IPS-20b (cell line): Measurements from ENCODE around the gene EFHC2.
A peak's percentile ranks its signal among the peaks of the same experiment; 100 is the strongest.

Experiments used
- H3K27ac ChIP-seq: one replicate; pipeline ENCODE4 v1.5.1; 2013; ENCODE audit warnings: low read length
- H3K27me3 ChIP-seq: 2 replicates; pipeline ENCODE4 v1.6.1; 2013; ENCODE audit warnings: mild to moderate bottlenecking, low read length, inconsistent platforms; ENCODE audit not compliant: insufficient read depth
- H3K36me3 ChIP-seq: 2 replicates; pipeline ENCODE4 v1.6.1; 2013; ENCODE audit warnings: low read depth, mild to moderate bottlenecking, inconsistent platforms, low read length, moderate library complexity; ENCODE audit not compliant: insufficient read depth
- H3K4me1 ChIP-seq: 2 replicates; pipeline ENCODE4 v1.6.1; 2013; ENCODE audit warnings: mild to moderate bottlenecking, control low read depth, inconsistent platforms, low read length, moderate library complexity; ENCODE audit not compliant: insufficient read depth
- H3K4me3 ChIP-seq: 2 replicates; pipeline ENCODE4 v1.5.1; 2013; ENCODE audit warnings: mild to moderate bottlenecking, low read length, inconsistent platforms
- H3K9ac ChIP-seq: 2 replicates; pipeline ENCODE4 v1.6.1; 2013; ENCODE audit warnings: low read depth, mild to moderate bottlenecking, inconsistent platforms, low read length, moderate library complexity
- H3K9me3 ChIP-seq: 2 replicates; pipeline ENCODE4 v1.6.1; 2013; ENCODE audit warnings: mild to moderate bottlenecking, low read depth, low read length, inconsistent platforms; ENCODE audit not compliant: insufficient read depth

The EFHC2 gene

DNA sequence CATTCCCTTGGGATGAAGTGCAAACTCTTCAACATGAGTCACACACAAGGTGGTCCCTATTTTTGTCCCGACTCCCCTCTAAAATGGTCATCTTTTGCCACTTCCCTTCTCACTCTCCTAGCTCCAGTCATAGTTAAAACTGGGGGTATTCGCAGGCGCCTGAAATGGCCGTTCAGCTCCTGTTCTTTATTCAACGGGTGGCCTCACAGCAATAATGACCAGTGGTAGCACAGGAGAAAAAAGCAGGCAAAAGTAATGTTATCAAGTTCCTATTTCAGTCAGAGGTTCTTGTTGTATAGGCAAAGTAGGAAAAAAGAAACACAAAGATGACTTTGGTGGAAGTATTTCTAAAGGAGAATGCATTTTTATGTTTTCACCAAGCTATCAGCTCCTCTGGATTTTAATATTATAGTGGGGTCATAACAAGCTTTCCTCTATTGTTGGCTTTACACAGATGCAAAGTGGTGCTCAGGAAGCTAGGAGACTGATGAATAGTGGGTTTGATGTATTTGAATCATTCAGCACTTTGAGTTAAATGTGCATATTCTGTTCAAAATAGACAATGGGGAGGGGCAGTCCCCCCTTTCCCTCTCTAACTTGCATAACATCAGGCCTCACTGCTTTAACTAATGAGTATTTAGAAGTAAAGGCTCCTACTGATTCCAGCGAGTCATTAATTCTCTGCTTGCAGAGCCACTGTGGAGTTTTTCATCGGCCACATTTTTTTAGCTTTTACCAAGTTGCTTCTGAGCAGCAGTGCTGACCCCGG is 199.1 kb downstream of the EFHC2 start:
- no peaks in the 10 kb centered on the region for H3K36me3 ChIP-seq
- H3K4me3 ChIP-seq = peak overlapping the region; percentile 26; the same call in 1 of the 2 replicates
- H3K27ac ChIP-seq = no peak overlapping the region
- peaks cover under 1% of the 10 kb centered on the region; the same call in 1 of the 2 replicates for H3K9me3 ChIP-seq
- no peaks in the 10 kb centered on the region for H3K27me3 ChIP-seq
- peak overlapping the region; percentile 58; the same call in 1 of the 2 replicates for H3K9ac ChIP-seq
- peaks cover 30% of the 10 kb centered on the region; the same call in 1 of the 2 replicates for H3K4me1 ChIP-seq

DNA sequence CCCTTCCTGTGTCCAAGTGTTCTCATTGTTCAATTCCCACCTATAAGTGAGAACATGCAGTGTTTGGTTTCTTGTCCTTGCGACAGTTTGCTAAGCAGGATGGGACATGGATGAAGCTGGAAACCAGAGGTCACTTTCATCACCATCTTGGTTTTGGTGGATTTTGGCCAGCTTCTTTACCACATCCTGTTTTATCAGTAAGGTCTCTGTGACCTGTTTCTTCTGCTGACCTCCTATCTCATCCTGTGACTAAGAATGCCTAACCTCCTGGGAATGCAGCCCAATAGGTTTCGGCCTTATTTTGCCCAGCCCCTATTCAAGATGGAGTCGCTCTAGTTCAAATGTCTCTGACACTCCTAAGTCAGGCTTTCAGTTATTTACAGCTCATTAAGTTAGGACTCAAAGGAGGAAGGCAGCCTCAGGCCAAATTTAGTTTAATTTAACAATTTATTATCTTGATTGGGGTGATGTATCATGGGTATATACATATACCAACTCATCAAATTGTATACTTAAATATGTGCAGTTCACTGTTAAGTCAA is 200.3 kb downstream of the EFHC2 start:
- Histone ChIP-seq H3K27me3 (no peaks in the 10 kb centered on the region), H3K9ac (no peak overlapping the region), H3K9me3 (peaks cover 6% of the 10 kb centered on the region; the same call in 1 of the 2 replicates), H3K4me3 (no peak overlapping the region), H3K27ac (no peak overlapping the region), H3K4me1 (peaks cover 30% of the 10 kb centered on the region; the same call in 1 of the 2 replicates), H3K36me3 (no peaks in the 10 kb centered on the region)

DNA sequence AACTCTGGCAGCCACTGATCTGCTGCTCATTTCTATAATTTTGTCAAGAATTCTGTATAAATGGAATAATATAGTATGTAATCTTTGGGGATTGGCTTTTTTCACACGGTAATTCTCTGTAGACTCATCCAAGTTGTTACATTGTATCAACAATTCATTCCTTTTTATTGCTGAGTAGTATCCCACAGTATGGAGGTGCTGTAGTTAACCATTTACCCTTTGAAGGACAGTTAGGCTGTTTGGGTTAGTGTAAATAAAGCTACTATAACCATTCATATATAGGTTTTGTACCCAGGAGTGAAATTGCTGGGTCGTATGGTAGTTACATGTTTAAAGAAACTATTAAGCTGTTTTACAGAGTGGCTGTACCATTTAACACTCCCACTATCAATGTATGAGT is 213.3 kb downstream of the EFHC2 start:
- Histone ChIP-seq H3K9me3 (no peaks in the 10 kb centered on the region), H3K4me3 (no peak overlapping the region)

DNA sequence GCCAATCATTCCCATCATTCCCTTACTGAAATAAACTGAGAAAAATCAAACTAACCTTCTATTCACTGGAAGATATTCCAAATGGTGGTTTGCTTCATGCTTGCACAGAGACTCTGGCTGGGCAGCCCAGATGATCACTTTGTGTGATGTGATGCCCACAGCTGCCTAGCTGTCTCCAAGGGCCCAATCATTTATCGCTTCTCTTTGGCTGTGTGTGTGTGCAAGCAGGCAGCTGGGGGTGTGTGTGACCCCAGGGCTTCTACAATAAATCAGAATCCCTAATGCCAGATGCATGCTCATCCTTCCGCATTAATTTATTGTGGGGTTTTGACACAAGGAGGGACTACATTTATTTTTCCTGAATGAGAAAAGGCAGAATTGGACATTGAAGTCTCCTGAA is 230.1 kb downstream of the EFHC2 start:
- no peaks in the 10 kb centered on the region for H3K4me1 ChIP-seq
- H3K4me3 ChIP-seq = no peak overlapping the region
- no peak overlapping the region for H3K9ac ChIP-seq
- H3K27me3 ChIP-seq = no peaks in the 10 kb centered on the region
- no peaks in the 10 kb centered on the region for H3K9me3 ChIP-seq
- H3K27ac ChIP-seq = no peak overlapping the region
- H3K36me3 ChIP-seq = no peaks in the 10 kb centered on the region

More for the DNA sequence above, 213.3 kb downstream of the EFHC2 start:
- no peaks in the 10 kb centered on the region for H3K4me1 ChIP-seq
- no peaks in the 10 kb centered on the region for H3K27me3 ChIP-seq
- no peak overlapping the region for H3K27ac ChIP-seq
- no peak overlapping the region for H3K9ac ChIP-seq
- no peaks in the 10 kb centered on the region for H3K36me3 ChIP-seq

DNA sequence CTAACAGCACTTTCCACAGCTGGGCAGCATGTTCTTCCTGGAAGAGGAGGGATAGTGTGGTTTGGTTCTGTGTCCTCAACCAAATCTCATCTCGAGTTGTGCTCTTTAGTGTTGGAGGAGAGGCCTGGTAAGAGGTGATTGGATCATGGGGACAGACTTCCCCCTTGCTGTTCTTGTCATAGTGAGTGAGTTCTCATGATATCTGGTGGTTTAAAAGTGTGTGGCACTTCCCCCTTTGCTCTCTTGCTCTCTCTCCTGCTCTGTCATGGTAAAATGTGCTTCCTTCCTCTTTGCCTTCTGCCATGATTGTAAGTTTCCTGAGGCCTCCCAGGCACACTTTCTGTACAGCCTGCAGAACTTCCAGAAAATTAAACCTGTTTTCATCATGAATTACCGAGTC is 236.6 kb downstream of the EFHC2 start:
- Histone ChIP-seq H3K4me1 (no peaks in the 10 kb centered on the region), H3K9me3 (no peaks in the 10 kb centered on the region), H3K4me3 (no peak overlapping the region), H3K27me3 (no peaks in the 10 kb centered on the region), H3K36me3 (no peaks in the 10 kb centered on the region), H3K27ac (no peak overlapping the region), H3K9ac (no peak overlapping the region)

DNA sequence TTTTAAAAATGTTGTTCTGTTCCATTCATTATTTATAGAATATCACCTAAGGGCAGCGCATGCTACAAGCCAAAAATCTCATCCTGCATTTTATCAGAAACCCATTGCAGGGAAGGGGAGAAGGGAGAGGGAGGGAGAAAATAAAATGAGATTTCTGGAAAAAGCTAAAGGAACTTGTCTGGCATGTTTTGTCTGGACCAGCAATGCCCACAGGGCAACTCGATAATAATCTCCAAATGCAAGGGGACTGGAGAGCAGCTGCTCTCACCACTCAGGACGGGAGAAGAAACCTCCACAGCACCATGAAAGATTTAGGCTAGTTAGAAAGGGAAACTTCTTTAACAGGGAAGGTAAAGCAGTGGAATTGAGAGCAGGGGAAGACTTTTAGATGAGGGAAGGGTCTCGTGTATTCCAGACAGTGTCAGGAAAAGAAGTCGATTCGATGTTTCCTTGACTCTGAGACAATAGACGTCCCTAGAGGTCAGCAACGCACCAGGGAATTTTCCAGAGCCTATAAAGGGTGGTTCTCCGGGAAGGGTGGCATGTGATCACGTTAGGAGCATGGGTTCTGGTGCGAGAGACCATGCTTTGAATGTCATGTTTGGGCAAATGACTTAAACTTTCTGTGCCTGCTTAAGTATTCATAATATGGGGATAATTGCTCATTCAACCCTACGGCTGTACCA is 238.1 kb downstream of the EFHC2 start:
- H3K9me3 ChIP-seq = no peaks in the 10 kb centered on the region
- no peak overlapping the region for H3K27ac ChIP-seq
- H3K4me3 ChIP-seq = no peak overlapping the region

DNA sequence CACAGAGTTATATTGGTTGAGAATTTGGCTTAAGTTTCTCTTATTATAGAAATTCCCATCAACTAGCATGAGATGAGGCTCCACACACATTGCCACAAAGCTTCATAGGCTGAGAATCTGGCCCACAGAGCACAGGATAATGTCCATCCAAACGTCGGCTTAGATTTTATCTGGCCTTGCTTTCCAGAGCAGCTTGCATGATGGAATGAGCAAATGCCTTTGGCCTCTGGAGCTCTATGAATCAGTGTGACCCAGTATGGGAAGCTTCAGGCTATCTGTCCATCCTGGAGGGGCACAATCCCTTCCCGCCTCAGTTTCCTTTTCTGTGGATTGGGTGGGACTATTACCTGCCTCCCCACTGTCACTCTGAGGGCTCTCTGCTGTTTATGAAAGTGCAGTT is 238.8 kb downstream of the EFHC2 start:
- H3K4me3 ChIP-seq = no peak overlapping the region
- H3K27me3 ChIP-seq = no peaks in the 10 kb centered on the region
- no peak overlapping the region for H3K27ac ChIP-seq
- no peak overlapping the region for H3K9ac ChIP-seq
- H3K36me3 ChIP-seq = no peaks in the 10 kb centered on the region
- no peaks in the 10 kb centered on the region for H3K9me3 ChIP-seq
- no peaks in the 10 kb centered on the region for H3K4me1 ChIP-seq

More for the DNA sequence above, 238.1 kb downstream of the EFHC2 start:
- H3K27me3 ChIP-seq = no peaks in the 10 kb centered on the region
- no peaks in the 10 kb centered on the region for H3K36me3 ChIP-seq
- no peak overlapping the region for H3K9ac ChIP-seq
- no peaks in the 10 kb centered on the region for H3K4me1 ChIP-seq

DNA sequence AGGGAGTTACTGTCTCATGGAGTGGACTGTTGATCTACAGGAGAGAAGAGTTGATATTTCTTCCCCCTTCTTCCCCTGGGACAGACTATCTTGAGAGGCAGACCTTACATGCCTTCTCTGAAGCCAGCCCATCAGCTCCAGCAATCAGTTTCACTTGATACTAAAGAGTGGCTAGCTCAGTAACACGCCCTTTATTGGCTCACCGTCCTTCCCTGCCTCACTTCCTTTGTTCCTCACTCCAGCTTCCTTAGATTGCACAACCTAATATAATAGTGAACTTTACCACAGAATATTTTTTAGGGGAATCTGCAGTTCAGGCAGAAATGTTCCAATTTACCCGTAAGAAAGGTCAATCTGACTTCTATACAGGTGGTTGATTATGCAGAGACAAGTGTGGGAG is 242.2 kb downstream of the EFHC2 start:
- Histone ChIP-seq H3K36me3 (no peaks in the 10 kb centered on the region), H3K9ac (no peak overlapping the region), H3K4me3 (no peak overlapping the region), H3K4me1 (no peaks in the 10 kb centered on the region), H3K27me3 (no peaks in the 10 kb centered on the region), H3K27ac (no peak overlapping the region), H3K9me3 (no peaks in the 10 kb centered on the region)

DNA sequence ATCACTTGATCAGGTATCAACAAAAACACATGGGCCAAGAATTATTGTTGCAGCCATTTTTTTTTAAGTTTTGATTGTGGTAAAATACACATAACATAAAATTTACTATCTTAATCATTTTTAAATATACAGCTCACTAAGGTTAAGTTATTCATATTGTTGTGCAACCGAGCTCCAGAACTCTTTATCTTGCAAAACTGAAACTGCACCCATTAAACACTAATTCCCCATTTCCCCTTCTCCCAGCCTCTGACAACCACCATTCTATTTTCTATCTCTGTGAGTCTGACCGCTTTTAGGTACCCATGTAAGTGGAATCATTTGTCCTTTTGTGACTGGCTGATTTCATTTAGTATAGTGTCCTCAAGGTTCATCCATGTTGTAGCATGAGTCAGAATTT is 244.1 kb downstream of the EFHC2 start:
- no peaks in the 10 kb centered on the region for H3K4me1 ChIP-seq
- no peak overlapping the region for H3K27ac ChIP-seq
- H3K9me3 ChIP-seq = no peaks in the 10 kb centered on the region
- no peak overlapping the region for H3K9ac ChIP-seq
- H3K27me3 ChIP-seq = no peaks in the 10 kb centered on the region
- H3K36me3 ChIP-seq = no peaks in the 10 kb centered on the region
- H3K4me3 ChIP-seq = no peak overlapping the region
